CD4-positive, alpha-beta T cell (primary cell): Measurements from ENCODE around the gene OR51E2. TPM values are rescaled to one million over a fixed set of nuclear protein-coding genes. Genes with fewer than 3 reads are reported as not detected.
A peak's percentile ranks its signal among the peaks of the same experiment; 100 is the strongest.

Source experiments
- ATAC-seq: fragments of 200-7000 bp; cut with Tn5 transposase; one replicate; pipeline ENCODE4 v1.10.0; 2022; ENCODE audit warnings: mild to moderate bottlenecking; ENCODE audit not compliant: poor library complexity
- CTCF ChIA-PET: fragments of 350-600 bp; sonication (Branson Sonifier 250); formaldehyde crosslinking; loops from one replicate; lab custom pipeline; 2021; ENCODE audit warnings: antibody characterized with exemption, inconsistent platforms; lab: Charles Lee
- POLR2A ChIA-PET: fragments of 350-600 bp; sonication (Branson Sonifier 250); formaldehyde crosslinking; loops from one replicate; lab custom pipeline; 2021; ENCODE audit warnings: antibody characterized with exemption, inconsistent platforms; lab: Charles Lee
- DNase-seq, 14 experiments: peaks; one replicate each; pipeline ENCODE4 v3.0.0-alpha.2; 2013 to 2020; ENCODE audit warnings: mixed read lengths in 2 of 14
- H3K27ac ChIP-seq, 2 donors: one replicate each; pipeline versions ENCODE4 v1.5.1 to v1.7.0; 2013; ENCODE audit warnings: low read length in 2 of 2, low read depth in 1 of 2, mild to moderate bottlenecking in 1 of 2
- H3K27me3 ChIP-seq, 2 experiments: 1 replicate in 1 of 2; 2 replicates in 1 of 2; pipeline versions ENCODE4 v1.6.1 to v1.7.0; 2013; ENCODE audit warnings: low read length in 2 of 2, control low read depth in 1 of 2, mild to moderate bottlenecking in 1 of 2, moderate library complexity in 1 of 2; ENCODE audit not compliant: insufficient read depth in 2 of 2, control insufficient read depth in 1 of 2
- H3K36me3 ChIP-seq: one replicate; pipeline ENCODE4 v1.6.1; 2013; ENCODE audit warnings: low read length, control low read depth; ENCODE audit not compliant: insufficient read depth
- H3K4me1 ChIP-seq: one replicate; pipeline ENCODE4 v1.6.1; 2013; ENCODE audit warnings: low read length, control low read depth; ENCODE audit not compliant: insufficient read depth
- H3K4me3 ChIP-seq: one replicate; pipeline ENCODE4 v1.5.1; 2013; ENCODE audit warnings: mild to moderate bottlenecking, low read length, moderate library complexity
- H3K9me3 ChIP-seq, 2 experiments: 1 replicate in 1 of 2; 2 replicates in 1 of 2; pipeline versions ENCODE4 v1.6.1 to v1.7.0; 2013; ENCODE audit warnings: low read length in 2 of 2, mild to moderate bottlenecking in 2 of 2, control low read depth in 1 of 2, moderate library complexity in 1 of 2; ENCODE audit not compliant: control insufficient read depth in 1 of 2, insufficient read depth in 1 of 2
- H3K27ac Mint-ChIP-seq: one replicate; pipeline ENCODE4 v1.8.0; 2020; ENCODE audit warnings: mixed read lengths
- H3K27me3 Mint-ChIP-seq: one replicate; pipeline ENCODE4 v1.8.0; 2021; ENCODE audit warnings: mixed read lengths
- H3K36me3 Mint-ChIP-seq: one replicate; pipeline ENCODE4 v1.8.0; 2021; ENCODE audit warnings: low read depth, mixed read lengths
- H3K4me1 Mint-ChIP-seq: one replicate; pipeline ENCODE4 v1.8.0; 2021; ENCODE audit warnings: low read depth, mixed read lengths
- H3K4me3 Mint-ChIP-seq: one replicate; pipeline ENCODE4 v1.8.0; 2020; ENCODE audit warnings: mild to moderate bottlenecking, mixed read lengths
- H3K9me3 Mint-ChIP-seq: one replicate; pipeline ENCODE4 v1.8.0; 2020; ENCODE audit warnings: mixed read lengths
- intact Hi-C, 2 experiments: fragments of 100-400 bp; cut with DNase I in 1 of 2; cut with micrococcal nuclease in 1 of 2; formaldehyde crosslinking; loops; one replicate each; pipeline versions ENCODE4 v1.15.1 to v1.9.0; 2023 to 2025; cut with DNase I, micrococcal nuclease
- total RNA-seq, 174 experiments: library from RNA in 2 of 174; stranded (reverse) in 2 of 174; gene quantifications; one replicate each; pipeline ENCODE4 v1.2.3 and lab custom pipeline; 2021 to 2026
- TF ChIP-seq, protein P1 (sequence below): fragments of 200-600 bp; IDR thresholded peaks from one replicate; pipeline ENCODE4 v1.8.0; 2022; ENCODE audit warnings: antibody characterized with exemption, mild to moderate bottlenecking

Gene OR51E2
- total RNA-seq, 2 experiments from 2014 or later, result not detected

DNA sequence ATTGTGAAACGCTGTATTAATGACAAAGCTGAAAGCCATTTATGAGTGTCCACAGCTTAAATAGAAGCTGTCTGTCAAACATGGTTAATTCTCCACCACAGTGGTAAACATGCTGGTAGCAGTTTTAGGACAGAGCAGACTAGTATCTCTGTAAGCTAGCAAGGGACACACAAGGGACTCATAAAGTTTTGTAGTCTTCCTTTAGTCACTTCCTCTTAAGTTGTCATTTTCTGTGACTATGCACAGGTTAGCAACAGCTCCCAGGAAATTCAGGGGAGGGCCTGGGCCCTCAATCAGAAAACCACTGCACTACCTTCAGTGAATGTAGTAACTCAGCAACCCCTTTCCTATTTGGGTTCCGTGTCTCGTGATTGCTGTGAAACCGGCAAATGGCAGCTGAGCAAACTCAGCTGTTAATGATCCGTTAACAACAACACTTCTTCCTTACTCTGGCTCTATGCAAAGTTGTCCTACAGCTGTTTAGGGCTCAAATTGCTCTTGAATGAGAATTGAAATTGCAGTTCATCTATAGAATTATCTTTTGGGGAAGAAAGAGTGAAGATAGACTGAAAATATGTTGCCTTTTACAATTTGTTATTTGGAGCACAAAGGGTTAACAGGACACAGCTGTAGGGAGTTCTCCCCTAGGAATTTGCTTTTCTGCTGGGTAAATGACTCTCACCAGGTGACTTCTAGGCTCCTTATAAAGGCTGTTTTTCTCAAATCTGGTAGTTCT lies 6.6 kb upstream of the OR51E2 start, which contains the start of gene MMP26:
Gene MMP26 (plus strand): TSS at position 731 of the 736 bp plus-strand sequence.
- H3K4me3 ChIP-seq, result no peak within 1 kb of the TSS
- Mint-ChIP-seq H3K4me3 (no peak within 1 kb of the TSS), H3K27ac (no peak within 1 kb of the TSS), H3K36me3 (no peaks in the 10 kb centered on the region), H3K4me1 (no peaks in the 10 kb centered on the region), H3K27me3 (peaks cover 9% of the 10 kb centered on the region), H3K9me3 (no peaks in the 10 kb centered on the region)
- no peaks in the 10 kb centered on the region for H3K9me3 ChIP-seq
- CTCF ChIA-PET, result no interaction called here
- no peaks in the 10 kb centered on the region for H3K36me3 ChIP-seq
- no peak for ATAC-seq
- H3K4me1 ChIP-seq, result no peaks in the 10 kb centered on the region
- DNase-seq, result no peak
- H3K27me3 ChIP-seq, result no peaks in the 10 kb centered on the region
- TF ChIP-seq, protein P1, sequence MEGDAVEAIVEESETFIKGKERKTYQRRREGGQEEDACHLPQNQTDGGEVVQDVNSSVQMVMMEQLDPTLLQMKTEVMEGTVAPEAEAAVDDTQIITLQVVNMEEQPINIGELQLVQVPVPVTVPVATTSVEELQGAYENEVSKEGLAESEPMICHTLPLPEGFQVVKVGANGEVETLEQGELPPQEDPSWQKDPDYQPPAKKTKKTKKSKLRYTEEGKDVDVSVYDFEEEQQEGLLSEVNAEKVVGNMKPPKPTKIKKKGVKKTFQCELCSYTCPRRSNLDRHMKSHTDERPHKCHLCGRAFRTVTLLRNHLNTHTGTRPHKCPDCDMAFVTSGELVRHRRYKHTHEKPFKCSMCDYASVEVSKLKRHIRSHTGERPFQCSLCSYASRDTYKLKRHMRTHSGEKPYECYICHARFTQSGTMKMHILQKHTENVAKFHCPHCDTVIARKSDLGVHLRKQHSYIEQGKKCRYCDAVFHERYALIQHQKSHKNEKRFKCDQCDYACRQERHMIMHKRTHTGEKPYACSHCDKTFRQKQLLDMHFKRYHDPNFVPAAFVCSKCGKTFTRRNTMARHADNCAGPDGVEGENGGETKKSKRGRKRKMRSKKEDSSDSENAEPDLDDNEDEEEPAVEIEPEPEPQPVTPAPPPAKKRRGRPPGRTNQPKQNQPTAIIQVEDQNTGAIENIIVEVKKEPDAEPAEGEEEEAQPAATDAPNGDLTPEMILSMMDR, result no peak
- POLR2A ChIA-PET, result no interaction called here
- intact Hi-C loops, result no loop called here
- H3K27ac ChIP-seq, result no peak within 1 kb of the TSS

DNA sequence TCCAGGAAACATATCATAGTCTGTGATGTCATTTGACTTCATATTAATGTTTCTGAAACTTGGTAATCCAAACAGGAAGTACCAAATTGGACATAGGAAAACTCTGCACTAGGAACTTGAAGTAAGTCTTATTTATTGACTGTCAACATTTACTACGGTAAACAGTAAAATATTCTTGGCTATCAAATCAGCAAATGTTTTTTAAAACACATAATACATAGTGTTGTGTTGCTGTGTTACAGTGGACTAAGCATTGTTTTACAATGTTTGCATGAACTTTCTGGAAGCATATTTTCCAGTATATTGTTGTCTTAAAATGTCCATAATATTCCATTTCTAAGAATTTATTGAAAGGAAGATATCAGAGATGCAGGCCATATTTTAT lies 2.8 kb upstream of the OR51E2 start:
- Histone ChIP-seq H3K4me3 (no peak overlapping the region), H3K9me3 (no peaks in the 10 kb centered on the region), H3K36me3 (no peaks in the 10 kb centered on the region), H3K27ac (no peak overlapping the region), H3K4me1 (no peaks in the 10 kb centered on the region), H3K27me3 (no peaks in the 10 kb centered on the region)
- Mint-ChIP-seq H3K36me3 (no peaks in the 10 kb centered on the region), H3K27ac (no peak overlapping the region), H3K4me1 (no peaks in the 10 kb centered on the region), H3K9me3 (no peaks in the 10 kb centered on the region), H3K27me3 (peaks cover 4% of the 10 kb centered on the region), H3K4me3 (no peak overlapping the region)
- POLR2A ChIA-PET, result no interaction called here
- TF ChIP-seq, protein P1, result no peak
- intact Hi-C loops, result no loop called here
- CTCF ChIA-PET, result no interaction called here
- ATAC-seq (no peak), DNase-seq (no peak)

DNA sequence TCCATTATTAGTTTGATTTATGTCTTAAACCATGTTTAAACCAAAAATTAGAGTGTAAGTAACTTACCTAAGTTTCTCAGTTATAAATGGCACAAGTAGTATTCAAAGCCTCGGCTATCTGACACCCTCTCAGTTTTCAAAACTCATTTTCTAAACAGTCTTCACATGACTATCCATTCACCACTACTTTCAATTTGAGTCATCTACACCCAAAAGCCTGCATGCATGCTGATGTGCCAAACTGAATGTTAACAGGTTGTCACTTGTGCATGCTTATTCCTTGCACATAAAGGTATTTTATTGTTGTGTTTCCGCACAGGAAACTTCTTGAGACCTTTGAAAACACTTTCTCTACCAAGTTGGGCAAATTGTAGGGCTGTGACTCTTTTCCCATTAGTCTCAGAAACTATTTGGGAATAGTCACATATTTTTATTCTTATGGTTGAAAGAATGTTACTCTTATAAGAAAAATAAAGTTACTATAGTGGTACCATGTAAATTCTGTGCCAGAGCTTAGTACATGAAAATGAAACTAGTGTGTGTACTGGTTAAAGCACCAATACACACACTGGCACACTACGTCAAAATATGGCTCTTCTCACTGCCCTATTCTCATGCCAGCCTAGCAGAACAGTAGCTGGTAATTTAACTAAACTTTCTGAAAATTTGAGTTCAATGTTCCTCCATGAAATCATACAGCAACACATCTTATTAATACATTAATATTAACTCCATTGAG lies 2.2 kb upstream of the OR51E2 start:
- intact Hi-C loops, result no loop called here
- POLR2A ChIA-PET, result no interaction called here
- Histone ChIP-seq H3K27ac (no peak overlapping the region), H3K4me1 (no peaks in the 10 kb centered on the region), H3K36me3 (no peaks in the 10 kb centered on the region), H3K4me3 (no peak overlapping the region), H3K9me3 (no peaks in the 10 kb centered on the region), H3K27me3 (no peaks in the 10 kb centered on the region)
- Mint-ChIP-seq H3K36me3 (no peaks in the 10 kb centered on the region), H3K4me3 (no peak overlapping the region), H3K9me3 (no peaks in the 10 kb centered on the region), H3K4me1 (no peaks in the 10 kb centered on the region), H3K27me3 (peaks cover 4% of the 10 kb centered on the region), H3K27ac (no peak overlapping the region)
- DNase-seq (peak in 1 of 14 experiments; percentile 6), ATAC-seq (no peak)
- TF ChIP-seq, protein P1, result no peak
- CTCF ChIA-PET, result no interaction called here
